ENCODE measurements around the gene CILP2. TPM values are rescaled to one million over a fixed set of nuclear protein-coding genes. Genes with fewer than 3 reads are reported as not detected.

CILP2 gene
- polyA plus RNA-seq, 1 donor = 0.09 TPM

- H3K4me3 ChIP-seq (ENCODE audit: low read length) = no peak overlapping the region
- H3K4me1 ChIP-seq (ENCODE audit: control insufficient read depth, insufficient read depth, low read length) = no peaks in the 10 kb centered on the region
- no peaks in the 10 kb centered on the region for H3K9me3 ChIP-seq (ENCODE audit: control insufficient read depth, low read depth, low read length)
- H3K36me3 ChIP-seq (ENCODE audit: control insufficient read depth, insufficient read depth, low read length) = peaks cover 23% of the 10 kb centered on the region
- H3K27me3 ChIP-seq (ENCODE audit: control insufficient read depth, insufficient read depth, low read length) = peaks cover 6% of the 10 kb centered on the region
- H3K27ac ChIP-seq (ENCODE audit: low read length) = no peak overlapping the region
- WGBS (ENCODE audit: insufficient coverage, low lambda C conversion rate) = no CpG with 5 or more reads among the region's 48 CpGs
- DNase-seq = peak; percentile 53 to 55
Observed at GRCh38 chr19:19531951-19532805, 5.9 kb upstream of the CILP2 start.

GRCh38 chr19:19532806-19533701 lies 5.0 kb upstream of the CILP2 start:
- DNase-seq = no peak
- H3K36me3 ChIP-seq (ENCODE audit: control insufficient read depth, insufficient read depth, low read length) = peaks cover 14% of the 10 kb centered on the region

GRCh38 chr19:19533841-19534240 lies 4.2 kb upstream of the CILP2 start:
- H3K27ac ChIP-seq (ENCODE audit: low read length) = no peak overlapping the region
- WGBS (ENCODE audit: insufficient coverage, low lambda C conversion rate) = no CpG with 5 or more reads among the region's 6 CpGs
- H3K36me3 ChIP-seq (ENCODE audit: control insufficient read depth, insufficient read depth, low read length) = peaks cover 9% of the 10 kb centered on the region
- no peak for DNase-seq
- peaks cover 23% of the 10 kb centered on the region for H3K27me3 ChIP-seq (ENCODE audit: control insufficient read depth, insufficient read depth, low read length)
- H3K4me3 ChIP-seq (ENCODE audit: low read length) = no peak overlapping the region
- no peaks in the 10 kb centered on the region for H3K9me3 ChIP-seq (ENCODE audit: control insufficient read depth, low read depth, low read length)
- peaks cover 5% of the 10 kb centered on the region for H3K4me1 ChIP-seq (ENCODE audit: control insufficient read depth, insufficient read depth, low read length)

More at GRCh38 chr19:19532806-19533701, 5.0 kb upstream of the CILP2 start:
- H3K27ac ChIP-seq (ENCODE audit: low read length) = no peak overlapping the region
- H3K4me1 ChIP-seq (ENCODE audit: control insufficient read depth, insufficient read depth, low read length) = no peaks in the 10 kb centered on the region
- no peak overlapping the region for H3K4me3 ChIP-seq (ENCODE audit: low read length)
- H3K27me3 ChIP-seq (ENCODE audit: control insufficient read depth, insufficient read depth, low read length) = peaks cover 15% of the 10 kb centered on the region
- H3K9me3 ChIP-seq (ENCODE audit: control insufficient read depth, low read depth, low read length) = no peaks in the 10 kb centered on the region
- WGBS (ENCODE audit: insufficient coverage, low lambda C conversion rate) = 70% methylated on average over 5 of the region's 14 CpGs

DNA sequence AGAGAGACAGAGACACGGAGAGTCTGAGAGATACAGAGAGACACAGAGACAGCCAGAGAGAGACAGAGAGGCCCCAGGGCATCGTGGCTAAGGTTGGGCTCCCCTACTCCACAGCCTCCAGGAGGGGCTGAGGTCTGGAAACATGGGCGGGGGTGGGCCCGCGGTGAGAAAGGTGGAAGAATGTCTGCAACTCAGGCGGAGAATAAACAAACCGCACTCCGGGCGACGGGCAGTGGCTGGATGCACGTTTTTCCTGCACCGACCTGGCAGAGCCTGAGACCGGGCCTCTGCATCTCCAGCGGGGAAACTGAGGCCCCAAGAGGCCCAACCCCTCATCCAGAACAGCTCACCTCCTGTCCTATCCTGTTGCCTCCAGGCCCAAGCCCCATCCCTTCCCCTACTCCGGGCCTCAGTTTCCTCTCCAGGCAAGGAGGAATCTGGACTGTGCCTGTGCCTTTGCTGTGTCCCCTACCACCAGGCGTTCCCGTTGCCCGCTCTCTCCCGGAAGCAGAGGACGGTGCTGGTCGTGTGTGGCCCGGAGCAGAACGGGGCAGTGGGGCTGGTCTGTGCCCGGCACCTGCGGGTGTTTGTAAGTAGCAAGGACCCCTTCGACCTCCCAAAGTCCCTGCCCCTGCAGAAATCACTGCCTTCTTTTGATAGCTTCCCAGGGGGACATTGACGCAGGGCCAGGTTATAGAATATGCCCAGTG lies 3.4 kb upstream of the CILP2 start:
- peaks cover 2% of the 10 kb centered on the region for H3K9me3 ChIP-seq (ENCODE audit: control insufficient read depth, low read depth, low read length)
- H3K27ac ChIP-seq (ENCODE audit: low read length) = no peak overlapping the region
- no CpG with 5 or more reads among the region's 27 CpGs for WGBS (ENCODE audit: insufficient coverage, low lambda C conversion rate)
- peaks cover 31% of the 10 kb centered on the region for H3K27me3 ChIP-seq (ENCODE audit: control insufficient read depth, insufficient read depth, low read length)
- peaks cover 6% of the 10 kb centered on the region for H3K36me3 ChIP-seq (ENCODE audit: control insufficient read depth, insufficient read depth, low read length)
- H3K4me3 ChIP-seq (ENCODE audit: low read length) = no peak overlapping the region
- H3K4me1 ChIP-seq (ENCODE audit: control insufficient read depth, insufficient read depth, low read length) = peaks cover 5% of the 10 kb centered on the region
- no peak for DNase-seq

- H3K4me1 ChIP-seq (ENCODE audit: control insufficient read depth, insufficient read depth, low read length) = peaks cover 6% of the 10 kb centered on the region
- no peak overlapping the region for H3K4me3 ChIP-seq (ENCODE audit: low read length)
- peaks cover 11% of the 10 kb centered on the region for H3K9me3 ChIP-seq (ENCODE audit: control insufficient read depth, low read depth, low read length)
- no peak for DNase-seq
- H3K36me3 ChIP-seq (ENCODE audit: control insufficient read depth, insufficient read depth, low read length) = peaks cover 3% of the 10 kb centered on the region
- peaks cover 40% of the 10 kb centered on the region for H3K27me3 ChIP-seq (ENCODE audit: control insufficient read depth, insufficient read depth, low read length)
- H3K27ac ChIP-seq (ENCODE audit: low read length) = no peak overlapping the region
- WGBS (ENCODE audit: insufficient coverage, low lambda C conversion rate) = no CpG with 5 or more reads among the region's 34 CpGs
Observed at GRCh38 chr19:19535311-19536191, 2.5 kb upstream of the CILP2 start.

DNA sequence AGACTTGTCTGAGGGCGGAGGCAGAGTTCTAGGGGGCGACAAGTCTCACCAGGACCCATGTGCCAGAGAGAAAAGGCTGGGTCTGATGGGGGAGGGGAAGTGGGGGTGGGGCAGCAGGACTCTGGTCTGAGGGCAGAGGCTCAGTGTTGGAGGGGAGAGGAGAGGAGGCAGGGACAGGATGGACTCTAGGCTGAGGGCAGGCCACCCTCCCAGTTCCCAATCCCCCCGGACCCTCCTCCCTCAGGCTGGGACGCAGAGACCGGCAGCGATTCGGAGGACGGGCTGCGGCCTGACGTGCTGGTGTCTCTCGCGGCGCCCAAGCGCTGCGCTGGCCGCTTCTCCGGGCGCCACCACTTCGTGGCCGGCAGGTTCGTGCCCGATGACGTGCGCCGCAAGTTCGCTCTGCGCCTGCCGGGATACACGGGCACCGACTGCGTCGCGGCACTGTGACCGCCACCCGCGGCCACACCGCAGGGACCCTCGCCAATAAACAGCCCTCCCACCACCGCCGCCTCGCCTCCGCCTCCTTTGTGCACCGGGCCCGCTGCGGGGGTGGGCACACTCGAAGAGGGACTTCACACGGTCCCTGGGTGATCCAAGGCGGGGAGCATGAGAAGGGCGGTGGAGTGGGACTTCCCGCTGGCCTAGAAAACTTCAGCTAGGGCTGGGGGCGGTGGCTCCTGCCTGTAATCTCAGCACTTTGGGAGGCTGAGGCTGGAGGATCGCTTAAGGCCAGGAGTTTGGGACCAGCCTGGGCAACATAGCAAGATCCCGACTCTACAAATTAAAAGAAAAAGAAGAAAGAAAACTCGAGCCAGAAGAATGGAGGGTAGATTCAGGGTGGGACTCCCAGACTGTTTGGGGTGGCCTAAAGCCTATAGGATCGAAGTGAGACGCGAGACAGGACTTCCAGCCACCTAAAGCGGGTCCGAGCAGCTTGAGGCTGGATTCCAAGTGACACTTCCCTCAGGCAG lies 703 bp upstream of the CILP2 start:
- Histone ChIP-seq H3K4me1 (ENCODE audit: control insufficient read depth, insufficient read depth, low read length) (peaks cover 13% of the 10 kb centered on the region), H3K27ac (ENCODE audit: low read length) (no peak overlapping the region), H3K36me3 (ENCODE audit: control insufficient read depth, insufficient read depth, low read length) (no peaks in the 10 kb centered on the region), H3K9me3 (ENCODE audit: control insufficient read depth, low read depth, low read length) (peaks cover 18% of the 10 kb centered on the region), H3K27me3 (ENCODE audit: control insufficient read depth, insufficient read depth, low read length) (peaks cover 54% of the 10 kb centered on the region), H3K4me3 (ENCODE audit: low read length) (no peak overlapping the region)
- WGBS (ENCODE audit: insufficient coverage, low lambda C conversion rate) = 83% methylated on average over 2 of the region's 59 CpGs
- no peak for DNase-seq

DNA sequence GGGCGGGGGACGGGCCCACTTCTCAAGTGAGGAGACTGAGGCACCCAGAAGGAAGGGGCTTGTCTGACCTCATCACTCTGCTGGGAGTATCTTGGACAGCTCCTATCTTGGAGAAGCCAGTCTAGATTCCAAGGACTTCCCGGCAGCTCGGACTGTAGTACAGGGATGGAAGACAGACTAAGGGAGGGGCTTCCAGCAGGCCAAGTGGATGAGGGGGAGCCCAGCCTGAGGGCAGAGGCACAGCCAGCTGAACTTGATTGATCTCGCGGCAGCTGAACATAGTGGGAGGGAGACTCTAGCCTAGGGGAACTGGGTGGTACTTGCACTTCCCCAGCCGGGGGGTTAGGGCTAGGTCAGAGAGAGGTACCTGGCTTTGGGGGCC lies 711 bp downstream of the CILP2 start:
- Histone ChIP-seq H3K36me3 (ENCODE audit: control insufficient read depth, insufficient read depth, low read length) (no peaks in the 10 kb centered on the region), H3K27me3 (ENCODE audit: control insufficient read depth, insufficient read depth, low read length) (peaks cover 58% of the 10 kb centered on the region), H3K27ac (ENCODE audit: low read length) (no peak overlapping the region), H3K4me3 (ENCODE audit: low read length) (no peak overlapping the region), H3K4me1 (ENCODE audit: control insufficient read depth, insufficient read depth, low read length) (peaks cover 13% of the 10 kb centered on the region), H3K9me3 (ENCODE audit: control insufficient read depth, low read depth, low read length) (peaks cover 20% of the 10 kb centered on the region)
- DNase-seq = no peak
- WGBS (ENCODE audit: insufficient coverage, low lambda C conversion rate) = no CpG with 5 or more reads among the region's 7 CpGs

GRCh38 chr19:19539698-19540063 lies 1.6 kb downstream of the CILP2 start:
- H3K27ac ChIP-seq (ENCODE audit: low read length) = no peak overlapping the region
- no peaks in the 10 kb centered on the region for H3K36me3 ChIP-seq (ENCODE audit: control insufficient read depth, insufficient read depth, low read length)
- H3K4me1 ChIP-seq (ENCODE audit: control insufficient read depth, insufficient read depth, low read length) = peaks cover 13% of the 10 kb centered on the region
- DNase-seq = peak in 1 of 2 donors; percentile 19
- peaks cover 28% of the 10 kb centered on the region for H3K9me3 ChIP-seq (ENCODE audit: control insufficient read depth, low read depth, low read length)
- no CpG with 5 or more reads among the region's 19 CpGs for WGBS (ENCODE audit: insufficient coverage, low lambda C conversion rate)
- H3K4me3 ChIP-seq (ENCODE audit: low read length) = no peak overlapping the region
- peaks cover 58% of the 10 kb centered on the region for H3K27me3 ChIP-seq (ENCODE audit: control insufficient read depth, insufficient read depth, low read length)
